NCI-H526 treated with DMSO at 0.1 percent for 48 hours (cell line): ENCODE data around the gene CCDC170.
A peak's percentile ranks its signal among the peaks of the same experiment; 100 is the strongest.
"Not testable (repeated sequence)": the region's sequence is repeated elsewhere in the genome, so short reads cannot be mapped to it uniquely, and the experiment has no call there.

Experiments used
- DNase-seq: peaks from one replicate; lab custom pipeline; 2025; lab: John Stamatoyannopoulos, UW

Gene CCDC170

GRCh38 chr6:151493804-151494234 is at the start of gene CCDC170:
TSS of gene CCDC170 (plus strand) at chr6:151494017. CDS start at chr6:151494129, 112 bp downstream.
- DNase-seq, result no peak

GRCh38 chr6:151445482-151445881 is 48.3 kb upstream of the CCDC170 start:
- no peak for DNase-seq

GRCh38 chr6:151447237-151447636 is 46.6 kb upstream of the CCDC170 start:
- DNase-seq, result no peak

- no peak for DNase-seq
Observed at GRCh38 chr6:151448623-151449022, 45.2 kb upstream of the CCDC170 start.

GRCh38 chr6:151450928-151451327 is 42.9 kb upstream of the CCDC170 start:
- not testable (repeated sequence) for DNase-seq

- DNase-seq, result no peak
Observed at GRCh38 chr6:151451417-151451949, 42.3 kb upstream of the CCDC170 start.

GRCh38 chr6:151451950-151452749 is 41.7 kb upstream of the CCDC170 start, which contains the start of gene RMND1:
TSS of gene RMND1 (minus strand) at chr6:151452126. CDS start at chr6:151445811, 6,315 bp downstream.
- DNase-seq, result peak; percentile 99

- DNase-seq, result no peak
Observed at GRCh38 chr6:151452750-151453427, 40.9 kb upstream of the CCDC170 start.

- not testable (repeated sequence) for DNase-seq
Observed at GRCh38 chr6:151455751-151456398, 37.9 kb upstream of the CCDC170 start.

- no peak for DNase-seq
Observed at GRCh38 chr6:151461673-151462072, 32.1 kb upstream of the CCDC170 start.

- no peak for DNase-seq
Observed at GRCh38 chr6:151464702-151465101, 29.1 kb upstream of the CCDC170 start.

GRCh38 chr6:151475653-151476523 is 17.9 kb upstream of the CCDC170 start:
- DNase-seq, result peak; percentile 14

GRCh38 chr6:151477726-151478125 is 16.1 kb upstream of the CCDC170 start:
- no peak for DNase-seq

GRCh38 chr6:151478670-151479069 is 15.1 kb upstream of the CCDC170 start:
- no peak for DNase-seq

- no peak for DNase-seq
Observed at GRCh38 chr6:151481786-151482185, 12.0 kb upstream of the CCDC170 start.

GRCh38 chr6:151482290-151482689 is 11.5 kb upstream of the CCDC170 start:
- DNase-seq, result no peak

- no peak for DNase-seq
Observed at GRCh38 chr6:151483994-151484393, 9.8 kb upstream of the CCDC170 start.

- DNase-seq, result no peak
Observed at GRCh38 chr6:151488226-151488625, 5.6 kb upstream of the CCDC170 start.

GRCh38 chr6:151490996-151491395 is 2.8 kb upstream of the CCDC170 start:
- no peak for DNase-seq

GRCh38 chr6:151493161-151493803 is 535 bp upstream of the CCDC170 start:
- no peak for DNase-seq
